ENCODE results near the gene HBA1. TPM values are rescaled to one million over a fixed set of nuclear protein-coding genes. Genes with fewer than 3 reads are reported as not detected.

HBA1 gene
- total RNA-seq, 3 donors from 2014 or later (not counting 1 experiment from before 2014, with no cell fraction given), result 16.9 TPM; not detected in 2

- H3K27me3 Mint-ChIP-seq (ENCODE audit: low read depth in 2 of 2), result peaks cover 5 to 6% of the 10 kb centered on the region in 2 donors
- peaks cover 5 to 11% of the 10 kb centered on the region in 2 donors for H3K4me1 Mint-ChIP-seq
- H3K27ac ChIP-seq (ENCODE audit: low read length), result no peak overlapping the region
- 90% methylated on average over 12 of the region's 12 CpGs for WGBS (ENCODE audit: insufficient coverage)
- H3K4me3 ChIP-seq (ENCODE audit: low read length), result no peak overlapping the region
- ATAC-seq (no peak), DNase-seq (no peak)
- no peaks in the 10 kb centered on the region for H3K36me3 ChIP-seq (ENCODE audit: control insufficient read depth, insufficient read depth, low read length)
- H3K4me3 Mint-ChIP-seq, result no peak overlapping the region
- no peak for TF ChIP-seq CTCF (IDR thresholded peaks at IDR 0.05)
- H3K9me3 ChIP-seq (ENCODE audit: control insufficient read depth, insufficient read depth, low read length), result no peaks in the 10 kb centered on the region
- no peaks in the 10 kb centered on the region for H3K36me3 Mint-ChIP-seq
- no peak overlapping the region for H3K27ac Mint-ChIP-seq
- H3K27me3 ChIP-seq (ENCODE audit: control insufficient read depth, insufficient read depth, low read length), result no peaks in the 10 kb centered on the region
- intact Hi-C loops (cut with micrococcal nuclease), result no loop called here
- peaks cover 9% of the 10 kb centered on the region for H3K4me1 ChIP-seq (ENCODE audit: control insufficient read depth, insufficient read depth, low read length)
- no peaks in the 10 kb centered on the region for H3K9me3 Mint-ChIP-seq
These were observed 34.0 kb upstream of the HBA1 start for GRCh38 chr16:142405-142967.

- TF ChIP-seq CTCF (IDR thresholded peaks at IDR 0.05), result no peak
- H3K4me3 ChIP-seq (ENCODE audit: low read length), result no peak overlapping the region
- H3K9me3 Mint-ChIP-seq, result no peaks in the 10 kb centered on the region
- H3K4me3 Mint-ChIP-seq, result no peak overlapping the region
- H3K27me3 ChIP-seq (ENCODE audit: control insufficient read depth, insufficient read depth, low read length), result no peaks in the 10 kb centered on the region
- H3K36me3 ChIP-seq (ENCODE audit: control insufficient read depth, insufficient read depth, low read length), result no peaks in the 10 kb centered on the region
- H3K9me3 ChIP-seq (ENCODE audit: control insufficient read depth, insufficient read depth, low read length), result no peaks in the 10 kb centered on the region
- no peaks in the 10 kb centered on the region for H3K36me3 Mint-ChIP-seq
- no peak overlapping the region for H3K27ac ChIP-seq (ENCODE audit: low read length)
- no peak for ATAC-seq
- peaks cover 5 to 7% of the 10 kb centered on the region in 2 donors for H3K4me1 Mint-ChIP-seq
- peaks cover 5 to 6% of the 10 kb centered on the region in 2 donors for H3K27me3 Mint-ChIP-seq (ENCODE audit: low read depth in 2 of 2)
- intact Hi-C loops (cut with micrococcal nuclease), result no loop called here
- no peak for DNase-seq
- no peak overlapping the region for H3K27ac Mint-ChIP-seq
- 94% methylated on average over 6 of the region's 6 CpGs for WGBS (ENCODE audit: insufficient coverage)
- peaks cover 3% of the 10 kb centered on the region for H3K4me1 ChIP-seq (ENCODE audit: control insufficient read depth, insufficient read depth, low read length)
These were observed 33.4 kb upstream of the HBA1 start for GRCh38 chr16:143047-143446.

- 75% methylated on average over 6 of the region's 6 CpGs for WGBS (ENCODE audit: insufficient coverage)
- no peaks in the 10 kb centered on the region for H3K36me3 Mint-ChIP-seq
- H3K27ac Mint-ChIP-seq, result no peak overlapping the region
These were observed 33.0 kb upstream of the HBA1 start for GRCh38 chr16:143456-143855.

More at GRCh38 chr16:143456-143855, 33.0 kb upstream of the HBA1 start:
- no peaks in the 10 kb centered on the region for H3K9me3 Mint-ChIP-seq
- intact Hi-C loops (cut with micrococcal nuclease), result no loop called here
- Histone ChIP-seq H3K4me1 (ENCODE audit: control insufficient read depth, insufficient read depth, low read length) (peaks cover 3% of the 10 kb centered on the region), H3K36me3 (ENCODE audit: control insufficient read depth, insufficient read depth, low read length) (no peaks in the 10 kb centered on the region), H3K27me3 (ENCODE audit: control insufficient read depth, insufficient read depth, low read length) (no peaks in the 10 kb centered on the region), H3K4me3 (ENCODE audit: low read length) (no peak overlapping the region), H3K9me3 (ENCODE audit: control insufficient read depth, insufficient read depth, low read length) (no peaks in the 10 kb centered on the region), H3K27ac (ENCODE audit: low read length) (no peak overlapping the region)
- H3K4me3 Mint-ChIP-seq, result no peak overlapping the region
- no peak for TF ChIP-seq CTCF (IDR thresholded peaks at IDR 0.05)
- ATAC-seq, result no peak
- H3K4me1 Mint-ChIP-seq, result peaks cover 5% of the 10 kb centered on the region in 2 donors
- H3K27me3 Mint-ChIP-seq (ENCODE audit: low read depth in 2 of 2), result peaks cover 5 to 6% of the 10 kb centered on the region in 2 donors
- no peak for DNase-seq
